ENCODE results near the gene EMX1.

EMX1 gene

GRCh38 chr2:72926368-72926767 is 9.0 kb downstream of the EMX1 start:
- DNase-seq: no peak

GRCh38 chr2:72926811-72927465 is 9.6 kb downstream of the EMX1 start:
- no peak for DNase-seq

GRCh38 chr2:72927619-72928550 is 10.6 kb downstream of the EMX1 start:
- no peak for DNase-seq

DNA sequence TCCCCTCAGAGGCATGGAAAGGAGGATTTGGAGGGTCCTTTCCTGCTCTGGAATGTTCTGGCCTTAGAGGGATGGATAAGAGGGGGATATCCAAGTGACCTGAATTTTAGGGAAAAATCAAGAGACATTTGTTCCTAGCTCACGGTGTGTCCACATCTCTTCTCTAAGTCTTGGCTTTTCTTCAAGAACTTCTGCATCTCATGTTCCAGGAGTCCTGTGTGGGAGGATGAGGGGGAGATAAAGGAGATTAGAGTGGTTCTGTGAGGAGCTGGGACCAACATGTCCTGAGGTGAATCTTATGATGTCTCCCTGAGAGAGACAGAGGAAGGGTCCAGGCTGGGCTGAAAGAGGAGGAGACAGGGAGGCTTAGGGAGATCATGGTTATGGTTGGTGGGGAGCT is 11.7 kb downstream of the EMX1 start:
- DNase-seq: no peak

DNA sequence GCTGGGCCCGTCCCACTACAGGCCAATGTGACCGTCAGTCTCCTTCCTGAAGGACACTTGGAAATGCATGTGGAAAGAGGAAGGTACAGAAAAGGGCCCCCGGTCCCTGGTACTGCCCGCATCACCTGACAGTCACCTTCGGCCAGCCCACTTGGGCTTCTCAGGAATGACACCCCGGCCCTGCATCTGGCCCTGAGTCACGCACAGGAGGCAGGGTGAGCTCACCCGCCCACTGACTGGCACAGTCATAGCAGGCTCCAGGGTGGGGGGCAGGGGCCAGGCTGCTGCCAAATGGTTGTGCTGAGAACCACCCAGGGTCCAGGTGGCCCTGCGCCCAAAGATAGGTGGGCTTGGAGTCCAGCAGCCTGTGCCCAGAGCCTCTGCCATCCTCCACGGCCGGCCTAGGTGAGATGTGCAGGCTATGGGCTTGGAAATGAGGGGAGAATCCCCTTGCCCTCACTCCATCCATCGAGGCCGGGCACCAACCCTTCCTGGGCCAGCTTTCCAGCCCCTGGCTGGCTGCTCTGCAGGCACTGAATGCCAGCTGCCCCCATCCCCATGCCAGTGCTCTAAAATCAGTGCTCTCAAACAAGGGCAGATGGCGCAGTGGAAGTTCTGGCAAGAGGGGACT is 14.1 kb downstream of the EMX1 start:
- no peak for DNase-seq

GRCh38 chr2:72932045-72932740 is 14.9 kb downstream of the EMX1 start:
- no peak for DNase-seq

GRCh38 chr2:72932805-72933204 is 15.5 kb downstream of the EMX1 start:
- DNase-seq: no peak

GRCh38 chr2:72933207-72933606 is 15.9 kb downstream of the EMX1 start:
- DNase-seq: no peak

- no peak for DNase-seq
These were observed 16.4 kb downstream of the EMX1 start for GRCh38 chr2:72933646-72934151.

DNA sequence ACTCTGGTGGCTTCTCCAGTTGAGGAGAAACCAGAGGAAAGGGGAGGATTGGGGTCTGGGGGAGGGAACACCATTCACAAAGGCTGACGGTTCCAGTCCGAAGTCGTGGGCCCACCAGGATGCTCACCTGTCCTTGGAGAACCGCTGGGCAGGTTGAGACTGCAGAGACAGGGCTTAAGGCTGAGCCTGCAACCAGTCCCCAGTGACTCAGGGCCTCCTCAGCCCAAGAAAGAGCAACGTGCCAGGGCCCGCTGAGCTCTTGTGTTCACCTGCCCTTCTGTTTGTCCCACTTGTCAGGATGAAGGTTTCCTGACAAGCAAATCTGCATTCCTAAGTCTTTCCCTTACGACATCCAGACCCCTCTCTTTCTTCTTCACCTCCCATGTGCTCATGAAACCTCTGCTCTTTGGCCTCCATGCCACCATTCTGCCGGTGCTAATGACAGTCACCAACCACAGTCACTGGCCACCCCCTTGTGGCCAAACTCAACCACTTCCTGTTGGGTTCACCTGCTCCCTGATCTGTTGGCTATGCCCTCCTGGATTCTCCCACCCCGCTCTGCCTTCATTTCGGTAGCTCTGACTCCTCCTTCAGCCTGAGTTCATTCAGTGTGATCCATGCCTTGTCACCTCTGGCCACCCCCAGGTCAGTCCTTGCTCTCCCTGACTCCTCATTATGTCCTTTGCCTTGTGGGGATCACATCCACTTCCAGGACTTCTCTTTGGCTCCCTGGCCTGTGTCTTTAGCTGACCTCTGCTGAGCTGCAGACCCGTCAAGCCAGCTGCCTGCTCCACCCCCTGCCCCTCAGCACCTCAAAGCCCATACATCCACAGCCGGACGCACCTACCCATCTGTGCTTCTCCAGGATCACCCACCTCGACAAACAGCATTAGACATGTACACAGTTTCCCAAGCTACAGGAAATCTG is 17.6 kb downstream of the EMX1 start:
- DNase-seq: no peak

DNA sequence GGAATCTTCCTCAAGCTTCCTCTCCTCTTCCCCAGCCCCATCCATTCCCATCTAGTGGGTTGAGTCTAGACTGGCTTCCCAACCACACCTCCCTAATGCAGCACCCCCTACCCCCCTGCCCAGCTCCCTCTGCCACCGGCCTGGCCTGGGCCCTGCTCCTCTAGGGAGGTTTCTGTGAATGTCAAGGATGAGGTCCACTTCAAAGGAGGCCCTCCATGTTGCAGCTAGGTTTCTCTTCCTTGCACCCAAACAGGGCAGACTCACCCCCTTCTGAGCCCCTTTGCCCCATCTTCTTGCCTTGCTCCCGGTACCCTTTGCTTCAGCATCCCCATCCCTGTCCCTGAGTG is 18.3 kb downstream of the EMX1 start:
- no peak for DNase-seq

DNA sequence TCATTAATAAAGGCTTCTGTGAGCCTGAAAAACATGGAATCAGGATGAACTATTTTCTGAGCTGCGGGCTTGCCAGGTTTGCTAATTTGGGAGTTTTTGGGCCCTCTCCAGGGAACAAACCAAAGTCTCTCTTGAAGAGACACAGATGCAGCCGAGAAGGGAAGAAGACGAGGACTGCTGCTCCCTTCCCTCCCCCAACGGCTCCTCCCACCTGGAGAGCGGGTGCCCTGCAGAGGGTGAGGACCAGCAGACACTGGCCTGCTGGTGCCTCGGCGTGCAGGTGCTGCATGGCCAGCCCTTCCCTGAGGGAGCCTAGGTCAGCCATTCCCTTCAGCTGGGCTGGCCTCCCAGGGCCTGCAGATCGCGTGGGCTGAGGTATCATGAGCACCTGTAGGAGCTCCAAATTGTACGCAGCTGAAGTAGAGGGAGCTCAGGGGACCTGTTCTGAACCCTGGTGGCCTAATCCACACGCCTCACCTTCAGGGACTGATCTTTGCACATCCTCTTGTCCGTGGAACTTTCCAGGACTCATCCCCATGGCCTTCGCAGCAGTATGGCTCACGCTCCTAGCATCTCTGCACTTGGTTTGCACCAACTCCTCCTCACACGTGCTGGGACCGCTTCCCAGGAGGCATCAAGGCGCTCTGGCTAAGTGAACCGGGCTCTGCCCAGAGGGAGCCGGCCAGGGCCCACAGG is 19.5 kb downstream of the EMX1 start:
- no peak for DNase-seq

GRCh38 chr2:72937356-72937669 is 20.0 kb downstream of the EMX1 start:
- DNase-seq: peak; percentile 78

- DNase-seq: no peak
These were observed 21.1 kb downstream of the EMX1 start for GRCh38 chr2:72938455-72938854.

DNA sequence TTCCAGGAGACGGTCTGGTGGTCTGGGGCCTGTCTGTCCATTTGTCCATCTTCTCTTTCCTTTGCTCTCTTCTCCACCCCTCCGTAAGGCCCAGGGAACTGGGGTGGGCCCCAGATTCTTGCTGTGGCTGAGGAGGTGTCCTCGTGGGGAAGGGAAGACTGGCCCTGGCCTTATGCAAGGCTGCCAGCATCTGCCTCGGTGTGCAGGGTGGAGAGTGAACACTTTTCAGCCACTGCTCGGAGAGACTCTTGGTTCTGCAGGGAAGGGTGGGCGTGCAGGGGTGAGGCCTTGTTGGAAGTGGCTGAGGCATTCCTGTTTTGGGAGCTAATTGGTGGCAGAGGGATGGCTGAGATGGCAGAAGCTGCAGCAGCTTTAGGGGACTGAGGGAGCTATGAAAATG is 23.0 kb downstream of the EMX1 start:
- DNase-seq: no peak

DNA sequence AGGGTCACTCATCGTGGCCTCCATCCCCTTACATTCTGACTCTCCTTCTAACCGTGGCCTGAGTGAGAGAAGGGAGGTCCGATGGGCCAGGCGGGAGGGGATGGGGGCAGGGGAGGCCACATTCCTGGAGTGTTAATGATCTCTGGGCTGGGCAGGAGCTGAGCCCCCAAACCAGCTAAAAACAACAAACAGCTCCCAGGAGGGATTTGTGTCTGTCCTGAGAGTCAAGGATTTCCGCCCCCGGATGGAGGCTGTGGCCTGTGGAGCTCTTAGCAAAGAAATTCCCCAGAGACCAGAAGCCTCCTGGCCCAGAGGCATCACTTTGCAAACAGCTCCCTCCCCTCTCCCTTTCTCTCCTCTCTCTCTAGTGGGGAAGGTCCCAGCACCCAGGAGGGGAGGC is 23.5 kb downstream of the EMX1 start:
- no peak for DNase-seq

DNA sequence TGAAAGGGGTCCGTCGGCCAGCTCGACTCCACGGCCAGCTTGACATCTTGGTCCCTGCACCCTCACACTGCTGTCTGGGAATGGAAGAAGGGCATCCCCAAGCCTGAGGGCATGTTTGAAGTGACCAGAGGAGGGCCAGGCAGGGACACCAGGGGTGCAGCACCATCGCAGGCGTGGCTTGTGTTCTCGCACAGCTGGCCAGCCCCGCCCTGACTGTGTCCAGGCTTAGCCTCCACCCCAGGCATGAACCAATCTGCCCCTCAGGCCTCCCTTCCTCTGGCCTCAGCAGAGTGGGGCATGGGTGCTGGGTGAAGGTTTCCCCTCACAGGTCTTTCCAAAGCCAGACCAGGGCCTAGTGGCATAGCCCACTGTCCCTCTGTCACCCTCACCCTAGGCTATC is 25.0 kb downstream of the EMX1 start:
- no peak for DNase-seq

DNA sequence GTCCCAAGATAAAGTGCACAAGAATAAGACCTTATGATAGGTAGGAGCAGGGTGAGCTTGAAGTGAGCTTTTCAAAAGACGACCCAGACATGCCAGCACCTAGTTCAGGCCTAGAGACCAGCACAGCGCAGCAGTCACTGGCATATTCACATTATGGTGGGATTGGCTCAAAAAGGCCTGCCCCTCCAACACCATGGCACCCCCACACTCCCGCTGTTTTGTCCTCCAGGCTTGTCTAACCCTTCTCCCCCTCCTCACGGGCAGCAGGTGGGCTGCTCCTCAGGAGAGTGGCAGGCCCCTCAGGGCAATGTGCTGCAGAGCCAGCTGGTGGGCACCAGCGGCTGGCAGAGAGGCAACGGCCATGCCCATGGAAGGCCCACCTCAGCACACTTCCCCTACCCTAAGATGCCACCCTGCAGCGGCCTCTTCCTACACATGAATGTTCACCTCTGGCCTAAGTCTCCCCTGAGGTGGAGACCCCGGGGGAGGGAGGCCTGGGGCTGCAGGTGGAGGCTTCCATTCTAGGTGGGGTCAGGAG is 25.6 kb downstream of the EMX1 start:
- DNase-seq: no peak

DNA sequence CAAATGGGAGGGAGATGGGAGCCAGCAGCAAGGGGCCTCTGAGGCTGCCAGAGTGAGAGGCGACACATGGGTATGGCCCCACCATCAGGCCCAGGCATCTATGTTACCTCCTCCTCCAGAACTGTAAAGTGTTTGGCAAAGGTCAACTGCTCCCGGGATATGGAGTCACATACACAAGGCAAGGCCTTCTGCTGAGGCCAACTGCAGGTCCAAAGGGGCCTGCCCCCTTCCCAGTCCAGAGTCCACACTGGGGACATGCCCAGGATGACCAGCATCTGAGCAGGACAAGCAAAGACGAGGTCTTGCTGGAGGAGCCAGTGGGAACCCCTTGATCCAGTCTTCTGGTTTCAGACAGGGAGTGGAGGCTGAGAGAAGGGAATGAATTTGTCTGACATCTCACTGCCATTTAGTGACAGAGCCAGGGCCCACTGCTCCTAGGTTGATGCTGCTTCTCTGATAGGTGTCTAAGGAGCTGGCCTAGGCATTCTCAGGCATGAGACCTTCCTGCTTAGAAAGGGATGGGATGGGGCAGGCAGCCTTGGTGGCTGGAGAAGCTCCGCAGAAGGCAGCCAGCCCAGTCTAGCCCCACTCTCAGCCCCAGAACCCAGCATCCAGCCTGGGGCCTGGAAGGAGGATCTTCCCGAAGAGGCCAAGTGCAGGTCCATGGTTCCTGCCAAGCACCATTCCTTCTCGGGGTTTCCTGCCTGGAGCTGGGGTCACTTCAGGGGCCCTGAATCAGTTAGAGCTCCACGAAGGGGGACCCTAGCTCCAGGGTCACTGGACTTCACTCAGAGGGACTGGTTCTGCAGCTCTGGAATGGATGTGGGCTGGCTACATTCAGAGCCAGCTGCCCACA is 26.4 kb downstream of the EMX1 start:
- DNase-seq: no peak

- DNase-seq: no peak
These were observed 27.6 kb downstream of the EMX1 start for GRCh38 chr2:72944804-72945449.

Data from NCI-H1694 (cell line).